ENCODE data around the gene CCDC158. TPM values are rescaled to one million over a fixed set of nuclear protein-coding genes. Genes with fewer than 3 reads are reported as not detected.
A peak's percentile ranks its signal among the peaks of the same experiment; 100 is the strongest.
"Not testable (repeated sequence)": the region's sequence is repeated elsewhere in the genome, so short reads cannot be mapped to it uniquely, and the experiment has no call there.

Gene CCDC158
- total RNA-seq, 2 experiments from 2014 or later: not detected

DNA sequence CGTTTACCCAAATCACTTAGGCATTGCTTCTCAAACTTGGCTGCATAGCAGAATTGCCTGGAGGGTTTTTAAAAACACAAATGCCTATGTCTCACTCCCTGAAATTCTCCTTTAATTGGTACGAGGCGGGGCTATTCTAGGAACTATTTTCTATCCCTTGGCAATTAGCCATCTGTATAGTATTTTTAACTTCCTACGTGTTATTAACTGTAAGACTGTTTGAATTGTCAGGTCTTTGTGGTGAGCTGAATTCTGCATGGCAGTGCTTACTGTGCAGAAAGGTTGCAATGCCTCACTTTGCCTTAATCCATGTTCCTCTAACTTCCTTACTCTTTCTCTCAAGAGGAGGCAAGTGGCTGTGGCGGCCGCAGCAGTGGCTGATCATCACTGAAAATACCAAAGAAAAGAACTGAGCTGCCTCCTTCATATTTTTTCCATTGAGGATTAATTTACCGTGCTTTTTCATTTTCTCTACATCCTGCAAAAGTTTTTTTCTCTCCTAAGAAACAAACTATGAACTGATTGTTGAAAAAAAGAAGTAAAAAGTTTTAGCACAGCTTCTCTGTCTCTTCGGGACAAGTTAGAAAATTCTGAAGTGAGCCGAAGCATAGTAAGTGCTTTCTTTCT lies 14.1 kb upstream of the CCDC158 start, which contains the start of gene SHROOM3:
Gene SHROOM3 (plus strand): TSS at position 329 of the 627 bp plus-strand sequence. CDS start 824 bp downstream, outside the sequence.
- Mint-ChIP-seq H3K27me3 (peaks cover 39% of the 10 kb centered on the region), H3K4me3 (no peak within 1 kb of the TSS), H3K9me3 (no peaks in the 10 kb centered on the region), H3K27ac (no peak within 1 kb of the TSS), H3K36me3 (ENCODE audit: low read depth) (no peaks in the 10 kb centered on the region), H3K4me1 (ENCODE audit: low read depth) (no peaks in the 10 kb centered on the region)
- CTCF ChIA-PET: interaction anchor here (0.7 to 4.1 kb wide), 2 partner anchors 67 to 71 kb away, joined by 3 to 60 read pairs; no protein-coding TSS in a partner anchor
- DNase-seq: no peak
- TF ChIP-seq, protein P1, sequence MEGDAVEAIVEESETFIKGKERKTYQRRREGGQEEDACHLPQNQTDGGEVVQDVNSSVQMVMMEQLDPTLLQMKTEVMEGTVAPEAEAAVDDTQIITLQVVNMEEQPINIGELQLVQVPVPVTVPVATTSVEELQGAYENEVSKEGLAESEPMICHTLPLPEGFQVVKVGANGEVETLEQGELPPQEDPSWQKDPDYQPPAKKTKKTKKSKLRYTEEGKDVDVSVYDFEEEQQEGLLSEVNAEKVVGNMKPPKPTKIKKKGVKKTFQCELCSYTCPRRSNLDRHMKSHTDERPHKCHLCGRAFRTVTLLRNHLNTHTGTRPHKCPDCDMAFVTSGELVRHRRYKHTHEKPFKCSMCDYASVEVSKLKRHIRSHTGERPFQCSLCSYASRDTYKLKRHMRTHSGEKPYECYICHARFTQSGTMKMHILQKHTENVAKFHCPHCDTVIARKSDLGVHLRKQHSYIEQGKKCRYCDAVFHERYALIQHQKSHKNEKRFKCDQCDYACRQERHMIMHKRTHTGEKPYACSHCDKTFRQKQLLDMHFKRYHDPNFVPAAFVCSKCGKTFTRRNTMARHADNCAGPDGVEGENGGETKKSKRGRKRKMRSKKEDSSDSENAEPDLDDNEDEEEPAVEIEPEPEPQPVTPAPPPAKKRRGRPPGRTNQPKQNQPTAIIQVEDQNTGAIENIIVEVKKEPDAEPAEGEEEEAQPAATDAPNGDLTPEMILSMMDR (IDR thresholded peaks at IDR 0.05): no peak
- intact Hi-C loops (cut with micrococcal nuclease): loop anchor here (10.0 kb wide), 1 partner anchor 320 kb away; no protein-coding TSS in a partner anchor
- ATAC-seq: no peak
- POLR2A ChIA-PET: no interaction called here

DNA sequence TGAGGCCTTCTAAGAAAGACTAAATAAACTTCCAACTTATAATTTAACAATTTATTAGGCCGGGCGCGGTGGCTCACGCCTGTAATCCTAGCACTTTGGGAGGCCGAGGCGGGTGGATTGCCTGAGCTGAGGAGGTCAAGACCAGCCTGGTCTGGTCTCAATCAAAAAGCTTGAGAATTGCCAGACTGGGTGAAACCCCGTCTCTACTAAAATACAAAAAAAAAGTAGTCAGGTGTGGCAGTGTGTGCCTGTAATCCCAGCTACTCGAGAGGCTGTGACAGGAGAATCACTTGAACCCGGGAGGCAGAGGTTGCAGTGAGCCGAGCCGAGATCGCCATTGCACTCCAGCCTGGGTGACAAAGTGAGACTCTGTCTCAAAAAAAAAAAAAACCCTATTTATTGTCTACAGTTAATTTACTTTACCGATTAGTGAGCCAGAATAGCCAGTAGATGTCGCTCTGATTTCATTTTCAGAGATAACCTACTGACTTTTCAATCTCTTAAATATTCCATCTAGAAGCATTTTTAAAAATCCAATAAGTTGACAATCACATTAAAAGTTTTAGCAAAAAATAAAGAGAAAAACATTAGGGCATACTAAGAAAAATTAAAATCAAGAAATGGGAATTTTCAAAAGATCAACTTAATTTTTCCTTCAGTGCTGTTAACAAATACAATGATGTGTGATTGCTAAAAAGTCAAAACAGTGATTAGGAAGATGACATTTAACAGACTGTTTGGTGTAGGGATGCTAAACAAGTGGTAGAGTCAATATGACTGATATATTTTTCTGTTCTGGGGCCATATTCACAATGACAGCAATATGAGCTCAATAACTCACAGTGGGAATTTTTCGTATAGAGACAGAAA lies 9.8 kb upstream of the CCDC158 start:
- Mint-ChIP-seq H3K36me3 (ENCODE audit: low read depth) (no peaks in the 10 kb centered on the region), H3K4me3 (no peak overlapping the region), H3K27ac (no peak overlapping the region), H3K9me3 (no peaks in the 10 kb centered on the region), H3K27me3 (peaks cover 16% of the 10 kb centered on the region), H3K4me1 (ENCODE audit: low read depth) (no peaks in the 10 kb centered on the region)
- ChIA-PET POLR2A (no interaction called here), CTCF (interaction anchor here (0.6 to 4.1 kb wide), 17 partner anchors 9 to 928 kb away, joined by 3 to 60 read pairs (median 4); partner anchors contain the start of gene CCDC158)
- ATAC-seq: no peak
- intact Hi-C loops (cut with micrococcal nuclease): loop anchor here (2.0 to 10.0 kb wide), 2 partner anchors 74 to 324 kb away; no protein-coding TSS in a partner anchor
- DNase-seq: no peak
- TF ChIP-seq, protein P1 (IDR thresholded peaks at IDR 0.05): peak; percentile 78

- no peak for ATAC-seq
- no peak for DNase-seq
- TF ChIP-seq, protein P1 (IDR thresholded peaks at IDR 0.05): no peak
- no peaks in the 10 kb centered on the region for H3K36me3 Mint-ChIP-seq (ENCODE audit: low read depth)
- intact Hi-C loops (cut with micrococcal nuclease): loop anchor here (2.0 to 10.0 kb wide), 2 partner anchors 75 to 325 kb away; no protein-coding TSS in a partner anchor
- H3K9me3 Mint-ChIP-seq: no peaks in the 10 kb centered on the region
- H3K27me3 Mint-ChIP-seq: peaks cover 7% of the 10 kb centered on the region
- CTCF ChIA-PET: interaction anchor here (1.0 to 1.4 kb wide), 4 partner anchors 70 to 353 kb away, joined by 3 to 8 read pairs (median 3); no protein-coding TSS in a partner anchor
- no peak overlapping the region for H3K4me3 Mint-ChIP-seq
- H3K4me1 Mint-ChIP-seq (ENCODE audit: low read depth): no peaks in the 10 kb centered on the region
- no peak overlapping the region for H3K27ac Mint-ChIP-seq
- POLR2A ChIA-PET: no interaction called here
Observed at GRCh38 chr4:76429636-76430035, 8.7 kb upstream of the CCDC158 start.

GRCh38 chr4:76426272-76426671 lies 5.3 kb upstream of the CCDC158 start:
- peaks cover 2% of the 10 kb centered on the region for H3K4me1 Mint-ChIP-seq (ENCODE audit: low read depth)
- H3K36me3 Mint-ChIP-seq (ENCODE audit: low read depth): no peaks in the 10 kb centered on the region
- intact Hi-C loops (cut with micrococcal nuclease): no loop called here
- no peak overlapping the region for H3K27ac Mint-ChIP-seq
- H3K27me3 Mint-ChIP-seq: peaks cover 15% of the 10 kb centered on the region
- H3K9me3 Mint-ChIP-seq: peaks cover 2% of the 10 kb centered on the region
- DNase-seq: no peak
- H3K4me3 Mint-ChIP-seq: no peak overlapping the region
- POLR2A ChIA-PET: no interaction called here
- TF ChIP-seq, protein P1 (IDR thresholded peaks at IDR 0.05): no peak
- CTCF ChIA-PET: no interaction called here
- no peak for ATAC-seq

- ATAC-seq; DNase-seq; H3K4me3 Mint-ChIP-seq; H3K27ac Mint-ChIP-seq; CTCF ChIA-PET; H3K4me1 Mint-ChIP-seq (ENCODE audit: low read depth); intact Hi-C loops (cut with micrococcal nuclease); POLR2A ChIA-PET; H3K36me3 Mint-ChIP-seq (ENCODE audit: low read depth); H3K9me3 Mint-ChIP-seq: not testable (repeated sequence)
- peaks cover 27% of the 10 kb centered on the region for H3K27me3 Mint-ChIP-seq
Observed at GRCh38 chr4:76423159-76423558, 2.2 kb upstream of the CCDC158 start.

Measured in activated CD8-positive, alpha-beta T cell treated with anti-CD3 and anti-CD28 coated beads for 36 hours (primary cell).